HG03097 (cell line): ENCODE measurements around the gene MFGE8.
"Not testable (repeated sequence)": the region's sequence is repeated elsewhere in the genome, so short reads cannot be mapped to it uniquely, and the experiment has no call there.

Source experiments
- ATAC-seq: cut with Tn5 transposase; IDR thresholded peaks from one replicate; pipeline ENCODE4 v1.9.1; 2021; ENCODE audit not compliant: unreplicated experiment, low FRiP score

Gene MFGE8

GRCh38 chr15:88913017-88913849 lies at the start of gene MFGE8:
Gene MFGE8 (minus strand): TSS chr15:88913379. CDS start chr15:88913319, 60 bp downstream.
- peak; percentile 58 for ATAC-seq

GRCh38 chr15:88959445-88959844 lies 46.3 kb upstream of the MFGE8 start:
- ATAC-seq = no peak

- ATAC-seq = no peak
Observed at GRCh38 chr15:88956906-88957305, 43.7 kb upstream of the MFGE8 start.

GRCh38 chr15:88956263-88956662 lies 43.1 kb upstream of the MFGE8 start:
- no peak for ATAC-seq

GRCh38 chr15:88954431-88955277 lies 41.5 kb upstream of the MFGE8 start:
- no peak for ATAC-seq

GRCh38 chr15:88950600-88951160 lies 37.5 kb upstream of the MFGE8 start:
- ATAC-seq = no peak

- ATAC-seq = no peak
Observed at GRCh38 chr15:88949734-88950400, 36.7 kb upstream of the MFGE8 start.

GRCh38 chr15:88940110-88940675 lies 27.0 kb upstream of the MFGE8 start:
- no peak for ATAC-seq

- no peak for ATAC-seq
Observed at GRCh38 chr15:88939486-88939806, 26.3 kb upstream of the MFGE8 start.

- ATAC-seq = no peak
Observed at GRCh38 chr15:88938802-88939485, 25.8 kb upstream of the MFGE8 start.

- ATAC-seq = not testable (repeated sequence)
Observed at GRCh38 chr15:88934449-88934848, 21.3 kb upstream of the MFGE8 start.

GRCh38 chr15:88932875-88933330 lies 19.7 kb upstream of the MFGE8 start:
- no peak for ATAC-seq

GRCh38 chr15:88932271-88932874 lies 19.2 kb upstream of the MFGE8 start:
- ATAC-seq = no peak

- ATAC-seq = no peak
Observed at GRCh38 chr15:88930579-88930978, 17.4 kb upstream of the MFGE8 start.

GRCh38 chr15:88929358-88930098 lies 16.3 kb upstream of the MFGE8 start:
- ATAC-seq = not testable (repeated sequence)

GRCh38 chr15:88928192-88928591 lies 15.0 kb upstream of the MFGE8 start:
- ATAC-seq = not testable (repeated sequence)

GRCh38 chr15:88925648-88926047 lies 12.5 kb upstream of the MFGE8 start:
- ATAC-seq = not testable (repeated sequence)

GRCh38 chr15:88920892-88921435 lies 7.8 kb upstream of the MFGE8 start:
- not testable (repeated sequence) for ATAC-seq
